ENCODE results near the gene CLEC2L.

Gene CLEC2L

DNA sequence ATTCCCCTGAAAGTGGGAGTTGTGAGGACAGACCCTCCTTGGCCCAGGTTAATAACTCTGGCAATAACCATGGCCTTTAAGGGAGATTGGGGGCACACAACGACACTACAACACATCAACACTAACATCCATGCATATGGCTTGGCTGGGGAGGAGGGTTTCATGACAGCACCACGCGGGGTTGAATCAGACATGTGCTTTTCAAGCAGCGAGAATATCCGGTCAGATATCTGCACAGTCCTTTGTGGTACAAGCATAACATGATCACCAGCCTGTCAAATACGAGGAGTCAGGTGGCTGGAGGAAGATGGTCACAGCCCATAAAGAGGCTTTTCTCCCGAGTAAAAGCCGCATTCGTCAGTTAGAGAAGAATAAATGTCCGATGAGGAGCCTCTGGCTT is 27.0 kb upstream of the CLEC2L start:
- CTCF ChIA-PET: no interaction called here
- Mint-ChIP-seq H3K27ac (no peak overlapping the region), H3K27me3 (peaks cover 38% of the 10 kb centered on the region), H3K4me3 (no peak overlapping the region), H3K4me1 (peaks cover 29% of the 10 kb centered on the region), H3K9me3 (peaks cover 7% of the 10 kb centered on the region), H3K36me3 (no peaks in the 10 kb centered on the region)
- DNase-seq: no peak

DNA sequence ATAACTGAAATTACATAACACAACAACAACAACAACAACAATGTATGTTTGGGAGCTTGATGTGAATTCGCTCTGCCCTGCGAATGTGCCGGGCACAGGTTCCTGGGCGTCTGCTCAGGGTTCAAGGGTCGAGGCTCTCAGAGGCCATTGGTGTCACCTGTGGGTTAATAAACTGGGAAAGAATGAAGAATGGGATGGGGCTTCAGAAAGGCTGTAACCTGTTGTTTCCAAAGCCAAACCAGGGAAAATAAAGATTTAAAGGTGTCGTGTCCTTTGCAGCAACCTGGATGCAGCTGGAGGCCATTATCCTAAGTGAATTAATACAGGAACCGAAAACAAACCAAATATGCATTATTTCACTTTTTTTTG is 22.7 kb upstream of the CLEC2L start:
- CTCF ChIA-PET: interaction anchor here (0.9 to 2.7 kb wide), 6 partner anchors 9 to 502 kb away, joined by 3 to 11 read pairs (median 4); no protein-coding TSS in a partner anchor
- H3K27ac Mint-ChIP-seq: no peak overlapping the region
- no peak for DNase-seq
- peaks cover 14% of the 10 kb centered on the region for H3K4me1 Mint-ChIP-seq
- H3K27me3 Mint-ChIP-seq: peaks cover 28% of the 10 kb centered on the region
- H3K4me3 Mint-ChIP-seq: no peak overlapping the region
- no peaks in the 10 kb centered on the region for H3K36me3 Mint-ChIP-seq
- H3K9me3 Mint-ChIP-seq: no peaks in the 10 kb centered on the region

DNA sequence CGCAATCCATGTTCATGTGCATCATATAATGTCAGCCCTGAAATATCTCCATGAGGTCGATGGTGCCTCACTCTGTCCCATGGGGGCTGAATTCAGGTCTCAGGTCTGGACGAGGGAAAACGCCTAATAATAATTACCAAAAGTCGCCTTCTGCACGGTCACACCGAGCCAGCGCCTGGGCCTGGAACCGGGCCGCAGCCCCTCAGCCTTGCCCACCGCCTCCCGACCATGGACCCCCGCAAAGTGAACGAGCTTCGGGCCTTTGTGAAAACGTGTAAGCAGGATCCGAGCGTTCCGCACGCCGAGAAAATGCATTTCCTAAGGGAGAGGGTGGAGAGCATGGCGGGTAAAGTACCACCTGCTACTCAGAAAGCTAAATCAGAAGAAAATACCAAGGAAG is 21.3 kb upstream of the CLEC2L start:
- Mint-ChIP-seq H3K4me3 (no peak overlapping the region), H3K36me3 (no peaks in the 10 kb centered on the region), H3K27ac (no peak overlapping the region), H3K4me1 (peaks cover 5% of the 10 kb centered on the region), H3K9me3 (no peaks in the 10 kb centered on the region), H3K27me3 (peaks cover 17% of the 10 kb centered on the region)
- CTCF ChIA-PET: interaction anchor here (2.7 kb wide), 1 partner anchor 8 kb away, joined by 11 read pairs; no protein-coding TSS in a partner anchor
- DNase-seq: no peak

DNA sequence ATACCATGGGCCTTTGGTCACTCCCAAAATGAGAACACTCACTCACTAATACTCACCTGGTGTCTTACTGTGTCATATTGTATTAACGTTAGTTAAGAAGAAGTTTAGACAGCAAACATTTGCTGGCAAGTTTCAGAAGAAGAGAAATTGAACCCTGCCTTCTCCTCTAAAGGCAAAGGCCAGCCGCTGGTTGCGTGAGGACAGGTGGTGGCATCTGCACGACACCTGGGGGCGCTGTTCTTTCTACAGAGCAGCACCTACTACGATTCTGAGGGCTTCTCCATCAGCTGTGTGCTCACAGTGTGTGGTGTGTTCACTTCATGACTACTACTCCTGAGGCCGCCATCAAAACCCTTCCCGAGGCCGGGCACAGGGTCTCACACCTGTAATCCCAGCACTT is 17.9 kb upstream of the CLEC2L start:
- no peaks in the 10 kb centered on the region for H3K9me3 Mint-ChIP-seq
- DNase-seq: peak; percentile 41
- no peaks in the 10 kb centered on the region for H3K27me3 Mint-ChIP-seq
- H3K36me3 Mint-ChIP-seq: no peaks in the 10 kb centered on the region
- no peak overlapping the region for H3K27ac Mint-ChIP-seq
- no peaks in the 10 kb centered on the region for H3K4me1 Mint-ChIP-seq
- CTCF ChIA-PET: interaction anchor here (0.6 to 1.5 kb wide), 2 partner anchors 96 to 498 kb away, joined by 3 to 4 read pairs; no protein-coding TSS in a partner anchor
- no peak overlapping the region for H3K4me3 Mint-ChIP-seq

DNA sequence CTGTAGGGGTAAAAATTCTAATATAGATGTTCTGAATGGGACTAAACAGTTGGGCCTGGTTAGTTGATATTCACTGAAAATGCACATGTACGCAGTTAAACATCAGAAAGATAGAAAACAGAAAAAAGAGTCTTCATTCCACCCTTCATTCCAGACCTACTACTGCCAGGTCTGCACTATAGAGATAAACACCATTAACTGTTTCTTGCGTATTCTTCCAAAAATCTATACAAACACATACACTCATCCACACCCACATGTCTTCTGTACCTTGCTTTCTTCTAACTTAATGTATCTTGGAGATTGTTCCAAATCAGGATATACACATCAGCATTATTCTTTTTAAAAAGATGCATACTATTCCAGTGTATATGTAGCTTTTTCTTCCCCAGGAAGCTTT is 13.9 kb upstream of the CLEC2L start:
- H3K4me1 Mint-ChIP-seq: no peaks in the 10 kb centered on the region
- CTCF ChIA-PET: interaction anchor here (0.7 to 3.1 kb wide), 2 partner anchors 9 to 75 kb away, joined by 3 to 11 read pairs; no protein-coding TSS in a partner anchor

DNA sequence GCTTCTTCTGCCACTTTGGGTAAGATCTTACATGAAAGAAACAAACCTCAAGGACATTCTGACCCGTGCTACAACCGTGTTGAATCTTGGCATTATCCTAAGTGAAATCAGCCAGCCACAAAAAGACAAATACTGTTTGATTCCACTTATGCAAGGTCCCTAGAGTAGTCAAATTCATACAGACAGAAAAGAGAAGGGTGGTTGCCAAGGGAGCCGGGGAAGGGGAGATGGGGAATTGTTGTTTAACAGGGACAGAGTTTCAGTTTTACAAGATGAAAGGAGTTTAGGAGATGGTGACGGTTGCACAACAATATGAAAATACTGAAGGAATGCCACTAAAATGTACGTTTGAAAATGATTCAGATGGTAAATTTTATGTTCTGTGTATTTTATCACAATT is 12.2 kb upstream of the CLEC2L start:
- H3K36me3 Mint-ChIP-seq: no peaks in the 10 kb centered on the region
- no peaks in the 10 kb centered on the region for H3K4me1 Mint-ChIP-seq
- H3K27me3 Mint-ChIP-seq: peaks cover 5% of the 10 kb centered on the region
- DNase-seq: no peak
- no peak overlapping the region for H3K27ac Mint-ChIP-seq
- CTCF ChIA-PET: interaction anchor here (3.1 kb wide), 1 partner anchor 11 kb away, joined by 11 read pairs; no protein-coding TSS in a partner anchor
- H3K9me3 Mint-ChIP-seq: no peaks in the 10 kb centered on the region
- H3K4me3 Mint-ChIP-seq: no peak overlapping the region

More for the DNA sequence above, 13.9 kb upstream of the CLEC2L start:
- Mint-ChIP-seq H3K27ac (no peak overlapping the region), H3K9me3 (no peaks in the 10 kb centered on the region), H3K36me3 (no peaks in the 10 kb centered on the region), H3K27me3 (peaks cover 5% of the 10 kb centered on the region), H3K4me3 (no peak overlapping the region)
- no peak for DNase-seq

DNA sequence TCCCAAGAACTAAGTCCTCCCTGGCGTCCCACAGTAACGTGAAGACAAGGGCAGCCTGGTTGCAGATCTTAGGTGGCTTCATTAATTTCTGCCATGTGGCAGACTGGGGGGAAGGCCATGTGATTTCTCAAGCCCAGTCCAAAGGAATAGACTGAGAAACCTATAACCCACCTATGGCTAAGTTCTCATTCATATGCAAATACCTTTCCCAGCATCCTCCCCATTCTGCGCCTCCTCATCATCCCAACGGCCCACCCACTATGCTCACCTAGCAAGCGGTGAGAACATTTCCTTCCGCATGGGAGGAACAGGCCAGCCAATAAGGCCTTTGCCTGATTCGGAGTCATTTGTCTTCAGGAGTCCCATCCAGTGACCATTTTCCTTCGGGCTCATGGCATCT is 8.2 kb upstream of the CLEC2L start:
- peaks cover 17% of the 10 kb centered on the region for H3K27me3 Mint-ChIP-seq
- no peaks in the 10 kb centered on the region for H3K36me3 Mint-ChIP-seq
- no peak for DNase-seq
- no peak overlapping the region for H3K27ac Mint-ChIP-seq
- no peak overlapping the region for H3K4me3 Mint-ChIP-seq
- H3K9me3 Mint-ChIP-seq: no peaks in the 10 kb centered on the region
- no peaks in the 10 kb centered on the region for H3K4me1 Mint-ChIP-seq
- CTCF ChIA-PET: no interaction called here

DNA sequence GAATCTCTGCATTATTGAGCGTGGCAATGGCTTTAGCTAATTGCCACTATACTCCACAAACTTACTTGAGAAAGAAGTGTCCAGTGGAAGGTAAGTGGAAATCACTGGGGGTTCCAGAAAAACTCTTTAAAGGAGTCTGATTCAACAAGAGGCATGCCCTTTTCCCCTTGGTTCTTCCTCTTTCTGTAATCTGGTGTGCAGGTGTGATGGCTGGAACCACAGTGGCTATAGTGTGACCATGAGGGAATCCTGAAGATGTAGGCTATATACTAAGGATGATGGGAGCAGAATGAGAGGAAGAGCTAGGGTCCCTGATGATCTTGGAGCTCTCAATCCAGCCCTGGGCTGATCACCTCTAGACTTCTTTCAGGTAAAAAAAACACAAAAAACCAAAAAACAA is 2.0 kb upstream of the CLEC2L start:
- CTCF ChIA-PET: no interaction called here
- Mint-ChIP-seq H3K27me3 (peaks cover 66% of the 10 kb centered on the region), H3K36me3 (no peaks in the 10 kb centered on the region), H3K27ac (no peak overlapping the region), H3K9me3 (no peaks in the 10 kb centered on the region), H3K4me3 (no peak overlapping the region), H3K4me1 (peaks cover 2% of the 10 kb centered on the region)
- no peak for DNase-seq

DNA sequence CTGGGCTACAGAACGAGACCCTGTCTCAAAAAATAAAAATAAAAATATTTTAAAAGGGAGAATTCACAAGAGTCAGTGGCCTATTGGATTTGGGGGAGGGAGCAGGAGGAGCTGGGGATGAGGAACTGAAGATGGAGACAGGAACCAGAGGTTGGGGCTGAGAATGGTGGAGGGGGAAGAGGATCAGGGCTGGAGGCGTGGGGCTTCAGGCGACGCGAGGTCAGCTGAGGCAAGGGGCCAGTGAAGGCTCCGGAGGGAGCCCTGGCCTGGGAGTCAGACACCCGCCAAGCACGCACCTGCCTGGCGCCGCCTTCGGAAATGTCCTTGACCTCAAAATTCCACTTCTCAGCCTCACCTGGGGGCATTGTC is 671 bp upstream of the CLEC2L start:
- no peaks in the 10 kb centered on the region for H3K36me3 Mint-ChIP-seq
- DNase-seq: no peak
- no peak overlapping the region for H3K27ac Mint-ChIP-seq
- CTCF ChIA-PET: interaction anchor here (0.6 kb wide), 2 partner anchors 438 to 1356 kb away, joined by 3 read pairs; no protein-coding TSS in a partner anchor
- no peak overlapping the region for H3K4me3 Mint-ChIP-seq
- H3K4me1 Mint-ChIP-seq: peaks cover 5% of the 10 kb centered on the region
- no peaks in the 10 kb centered on the region for H3K9me3 Mint-ChIP-seq
- peaks cover 75% of the 10 kb centered on the region for H3K27me3 Mint-ChIP-seq

DNA sequence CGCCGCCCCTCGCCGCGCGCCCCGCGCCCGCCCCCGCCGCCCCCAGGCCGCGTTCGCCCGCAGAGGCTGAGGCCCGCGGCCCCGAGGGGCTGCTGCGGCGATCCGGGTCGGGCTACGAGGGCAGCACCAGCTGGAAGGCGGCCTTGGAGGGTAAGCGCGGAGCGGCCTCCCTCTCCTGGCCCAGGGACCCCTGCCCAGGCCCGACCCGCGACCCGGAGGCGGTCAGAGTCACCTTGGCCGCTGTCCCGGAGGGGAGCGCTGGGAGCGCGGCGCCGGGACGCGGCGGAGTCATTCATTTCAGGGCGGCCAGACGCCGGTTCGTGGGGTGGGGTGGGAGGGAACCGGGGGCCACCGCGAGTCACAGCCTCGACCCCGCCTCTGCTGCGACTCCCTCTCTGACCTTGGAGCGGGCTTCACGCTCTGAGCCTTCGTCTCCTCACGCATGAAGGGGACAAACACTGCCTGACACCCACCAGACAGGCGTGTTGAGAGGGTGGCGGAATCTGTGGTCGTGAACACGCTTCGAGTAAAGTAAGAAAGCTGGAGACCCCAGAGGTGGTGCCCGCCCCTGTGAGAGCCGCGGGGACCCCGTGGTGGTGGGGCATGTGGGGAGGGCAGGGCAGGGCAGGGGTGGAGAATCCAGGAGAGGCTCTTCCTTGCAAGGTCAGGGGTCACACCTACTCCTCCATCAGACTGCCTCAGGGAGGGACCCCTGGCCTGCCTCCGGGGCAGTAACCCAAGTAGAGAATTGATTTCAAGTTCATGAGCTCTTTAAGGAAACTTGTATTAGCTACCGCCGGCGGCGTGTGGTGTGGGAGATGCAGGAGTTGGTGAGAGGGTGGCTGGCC is 707 bp downstream of the CLEC2L start:
- peaks cover 5% of the 10 kb centered on the region for H3K4me1 Mint-ChIP-seq
- H3K9me3 Mint-ChIP-seq: no peaks in the 10 kb centered on the region
- H3K27ac Mint-ChIP-seq: no peak overlapping the region
- DNase-seq: no peak
- no peaks in the 10 kb centered on the region for H3K36me3 Mint-ChIP-seq
- peaks cover 75% of the 10 kb centered on the region for H3K27me3 Mint-ChIP-seq
- no peak overlapping the region for H3K4me3 Mint-ChIP-seq
- CTCF ChIA-PET: no interaction called here

DNA sequence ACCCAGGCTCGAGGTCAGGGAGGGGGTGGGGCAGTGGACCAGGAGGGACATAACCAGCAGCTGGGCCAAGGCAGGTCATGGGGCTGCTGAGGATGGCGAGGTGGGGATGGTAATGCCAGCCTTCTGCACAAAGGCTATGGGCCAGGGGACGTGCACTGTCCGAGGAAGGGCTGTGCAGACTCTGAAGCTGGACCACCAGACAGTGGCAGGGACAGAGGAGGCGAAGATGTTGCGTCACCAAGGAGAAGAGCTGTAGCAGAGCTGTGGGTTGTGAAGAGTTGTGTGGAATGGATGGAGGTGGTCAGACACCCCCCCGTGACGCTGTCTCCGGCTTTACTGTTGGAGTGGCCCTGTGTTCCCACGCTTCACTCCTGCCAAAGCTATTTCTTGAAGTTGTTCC is 1.8 kb downstream of the CLEC2L start:
- no peak for DNase-seq
- Mint-ChIP-seq H3K36me3 (no peaks in the 10 kb centered on the region), H3K27ac (no peak overlapping the region), H3K4me1 (peaks cover 5% of the 10 kb centered on the region), H3K27me3 (peaks cover 78% of the 10 kb centered on the region), H3K9me3 (no peaks in the 10 kb centered on the region), H3K4me3 (no peak overlapping the region)
- CTCF ChIA-PET: interaction anchor here (0.7 kb wide), 1 partner anchor 91 kb away, joined by 3 read pairs; no protein-coding TSS in a partner anchor

DNA sequence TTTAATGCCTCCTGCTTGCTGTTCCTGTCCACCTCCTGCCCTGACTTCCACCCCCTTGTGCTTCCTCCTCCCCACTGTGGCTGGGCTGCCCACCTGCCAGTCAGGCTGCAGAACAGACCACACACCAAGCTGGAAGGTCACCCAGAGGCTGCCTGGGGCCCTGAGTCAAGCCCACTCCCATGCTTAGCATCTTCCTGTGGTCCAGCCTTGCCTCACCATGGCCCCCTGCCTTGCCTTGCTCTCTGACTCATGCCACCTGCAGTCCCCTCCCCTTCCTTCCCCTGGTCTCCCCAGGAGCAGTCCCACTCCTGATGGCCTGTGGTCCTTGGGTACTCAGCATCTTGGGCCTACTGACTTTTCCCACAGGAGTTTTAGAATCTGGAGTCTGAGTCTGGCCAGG is 2.3 kb downstream of the CLEC2L start:
- Mint-ChIP-seq H3K36me3 (no peaks in the 10 kb centered on the region), H3K9me3 (no peaks in the 10 kb centered on the region), H3K27ac (no peak overlapping the region), H3K27me3 (peaks cover 75% of the 10 kb centered on the region), H3K4me1 (peaks cover 5% of the 10 kb centered on the region), H3K4me3 (no peak overlapping the region)
- DNase-seq: no peak
- CTCF ChIA-PET: no interaction called here

DNA sequence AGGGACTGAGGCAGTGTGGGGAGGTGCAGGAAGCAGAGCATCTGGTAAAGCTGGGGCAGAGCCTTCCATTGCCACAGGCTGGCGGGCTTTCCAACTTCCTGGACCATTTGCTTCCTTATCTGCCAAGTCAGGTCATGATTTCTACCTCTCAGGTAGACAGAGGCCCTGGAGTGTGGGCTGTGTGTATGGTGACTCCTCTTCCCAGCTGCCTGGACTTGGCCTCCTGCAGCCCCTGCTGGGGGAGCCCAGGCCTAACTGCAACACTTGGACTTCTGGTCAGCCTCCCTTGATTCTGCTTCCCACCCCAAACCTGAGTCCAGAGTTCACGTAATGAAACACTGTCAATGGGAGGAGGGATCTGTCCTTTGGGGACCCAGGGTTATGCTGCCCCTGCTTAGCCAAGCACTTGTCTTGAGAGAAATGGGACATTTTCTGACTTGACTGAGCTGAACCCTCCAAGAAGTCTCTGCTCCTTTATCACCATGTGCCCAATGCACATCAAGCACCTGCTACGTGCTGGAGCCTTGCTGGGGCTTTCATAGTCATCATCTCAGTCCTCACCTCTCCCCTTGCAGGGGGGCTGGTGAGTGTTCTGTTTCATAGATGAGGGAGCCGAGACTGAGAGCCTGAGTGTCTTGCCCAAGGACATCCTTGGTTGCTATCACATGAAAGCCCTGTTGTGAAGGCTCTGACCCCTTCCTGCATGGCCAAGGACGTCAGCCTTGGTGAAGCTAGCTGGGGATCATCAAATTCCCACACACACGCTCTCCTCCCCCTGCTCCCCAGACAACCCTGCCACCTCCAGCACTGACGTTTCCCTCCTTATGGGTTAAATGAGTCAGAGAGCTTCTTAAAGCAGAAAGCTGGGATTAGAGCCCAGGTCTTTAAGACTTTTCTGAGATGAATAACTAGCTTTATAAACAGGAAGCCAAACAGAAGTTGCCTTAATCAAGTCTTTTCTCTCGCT is 3.4 kb downstream of the CLEC2L start:
- no peak for DNase-seq
- Mint-ChIP-seq H3K36me3 (no peaks in the 10 kb centered on the region), H3K27me3 (peaks cover 65% of the 10 kb centered on the region)

DNA sequence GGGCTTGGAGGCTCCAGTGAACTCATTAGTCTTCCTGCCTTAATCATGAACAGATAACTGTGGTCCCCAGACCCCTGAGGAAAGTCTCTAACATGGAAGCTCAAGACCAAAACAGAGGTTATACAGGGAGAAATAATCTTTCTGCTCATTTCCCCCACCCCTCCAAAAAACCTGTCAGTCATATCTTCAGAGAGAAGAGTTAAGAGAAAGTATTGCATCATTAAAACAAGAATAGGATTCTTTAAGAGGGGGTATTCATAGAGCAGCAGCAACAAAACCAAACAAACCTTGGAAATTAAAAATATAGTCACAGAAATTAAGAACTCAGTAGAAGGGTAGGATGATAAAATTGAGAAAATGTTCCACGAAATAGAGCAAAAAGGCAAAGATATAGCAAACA is 7.6 kb downstream of the CLEC2L start:
- H3K9me3 Mint-ChIP-seq: no peaks in the 10 kb centered on the region
- peaks cover 42% of the 10 kb centered on the region for H3K27me3 Mint-ChIP-seq
- H3K27ac Mint-ChIP-seq: no peak overlapping the region
- DNase-seq: no peak
- H3K4me1 Mint-ChIP-seq: peaks cover 3% of the 10 kb centered on the region
- H3K36me3 Mint-ChIP-seq: no peaks in the 10 kb centered on the region
- CTCF ChIA-PET: no interaction called here
- H3K4me3 Mint-ChIP-seq: no peak overlapping the region

More for the DNA sequence above, 3.4 kb downstream of the CLEC2L start:
- peaks cover 5% of the 10 kb centered on the region for H3K4me1 Mint-ChIP-seq
- H3K4me3 Mint-ChIP-seq: no peak overlapping the region
- CTCF ChIA-PET: no interaction called here
- H3K27ac Mint-ChIP-seq: no peak overlapping the region
- H3K9me3 Mint-ChIP-seq: no peaks in the 10 kb centered on the region

All from activated naive CD4-positive, alpha-beta T cell treated with anti-CD3 and anti-CD28 coated beads, Interleukin-2, amount 10 ng/mL, durations not matched to agents 7 days and 5 days (primary cell).